HG03565 (cell line): ENCODE results near the gene TXNDC2.

Experiments
- ATAC-seq: cut with Tn5 transposase; IDR thresholded peaks from one replicate; pipeline ENCODE4 v1.9.1; 2021; ENCODE audit warnings: mild to moderate bottlenecking, moderate library complexity; ENCODE audit not compliant: unreplicated experiment

Gene TXNDC2

GRCh38 chr18:9859232-9859631 lies 26.5 kb upstream of the TXNDC2 start:
- ATAC-seq, result no peak

- ATAC-seq, result no peak
Observed at GRCh38 chr18:9860682-9861081, 25.1 kb upstream of the TXNDC2 start.

GRCh38 chr18:9861157-9861556 lies 24.6 kb upstream of the TXNDC2 start:
- ATAC-seq, result peak; percentile 47

DNA sequence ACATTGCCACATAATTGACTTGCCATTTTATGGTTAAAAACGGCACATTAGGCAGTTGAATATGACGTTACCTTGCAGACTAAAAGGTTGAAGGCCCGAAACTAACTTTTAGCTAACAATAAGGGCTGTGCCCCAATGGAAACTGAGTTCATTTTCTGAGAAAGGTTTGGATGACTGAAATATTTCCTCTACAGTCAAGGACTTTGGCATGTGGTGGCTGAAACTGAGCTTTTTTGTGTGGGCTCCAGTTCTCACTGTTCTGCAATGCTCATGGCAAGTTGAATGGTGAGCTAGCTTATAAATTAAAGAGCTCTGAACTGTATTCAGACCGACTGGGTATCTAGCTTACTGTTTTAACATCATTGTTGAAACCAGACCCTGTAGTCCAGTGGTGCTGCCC lies 23.8 kb upstream of the TXNDC2 start:
- ATAC-seq, result peak; percentile 53

DNA sequence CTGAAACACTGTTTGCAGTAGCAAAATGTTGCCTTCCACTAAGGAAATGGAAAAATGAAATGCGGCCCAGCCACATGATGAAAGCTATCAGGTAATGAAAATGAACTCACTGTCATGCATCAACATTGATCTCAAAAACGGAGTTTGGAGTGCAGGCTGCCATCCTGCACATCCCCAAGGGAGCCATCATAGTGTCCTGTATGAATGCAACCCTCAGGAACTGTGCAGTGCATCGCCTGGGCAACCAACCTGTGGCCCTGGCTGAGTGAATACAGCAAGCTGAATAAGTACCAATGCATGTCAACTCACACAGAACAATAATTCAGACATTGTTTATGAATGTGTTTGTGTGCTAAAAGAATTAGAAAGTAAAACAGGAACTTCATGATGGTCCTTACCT lies 23.1 kb upstream of the TXNDC2 start:
- no peak for ATAC-seq

GRCh38 chr18:9863282-9863681 lies 22.5 kb upstream of the TXNDC2 start:
- ATAC-seq, result no peak

DNA sequence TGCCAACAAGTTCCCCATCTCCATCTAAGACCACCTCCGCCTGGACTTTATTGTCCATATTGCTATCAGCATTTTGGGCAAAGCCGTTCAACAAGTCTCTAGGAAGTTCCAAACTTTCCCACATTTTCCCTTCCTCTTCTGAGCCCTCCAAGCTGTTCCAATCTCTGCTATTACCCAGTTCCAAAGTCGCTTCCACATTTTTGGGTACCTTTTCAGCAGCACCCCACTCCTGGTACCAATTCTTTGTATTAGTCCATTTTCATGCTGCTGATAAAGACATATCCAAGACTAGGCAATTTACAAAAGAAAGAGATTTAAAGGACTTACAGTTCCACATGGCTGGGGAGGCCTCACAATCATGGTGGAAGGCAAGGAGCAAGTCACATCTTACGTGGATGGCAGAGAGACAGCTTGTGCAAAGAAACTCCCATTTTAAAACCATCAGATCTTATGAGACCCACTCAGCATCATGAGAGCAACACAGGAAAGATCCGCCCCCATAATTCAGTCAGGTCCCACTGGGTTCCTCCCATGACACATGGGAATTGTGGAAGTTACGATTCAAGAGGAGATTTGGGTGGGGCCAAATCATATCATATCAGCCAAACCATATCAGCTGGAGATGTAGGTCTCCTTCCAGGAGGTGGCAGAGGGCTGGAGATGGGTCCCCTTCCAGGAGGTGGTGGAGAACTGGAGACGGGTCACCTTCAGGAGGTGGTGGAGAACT lies 19.8 kb upstream of the TXNDC2 start:
- no peak for ATAC-seq

DNA sequence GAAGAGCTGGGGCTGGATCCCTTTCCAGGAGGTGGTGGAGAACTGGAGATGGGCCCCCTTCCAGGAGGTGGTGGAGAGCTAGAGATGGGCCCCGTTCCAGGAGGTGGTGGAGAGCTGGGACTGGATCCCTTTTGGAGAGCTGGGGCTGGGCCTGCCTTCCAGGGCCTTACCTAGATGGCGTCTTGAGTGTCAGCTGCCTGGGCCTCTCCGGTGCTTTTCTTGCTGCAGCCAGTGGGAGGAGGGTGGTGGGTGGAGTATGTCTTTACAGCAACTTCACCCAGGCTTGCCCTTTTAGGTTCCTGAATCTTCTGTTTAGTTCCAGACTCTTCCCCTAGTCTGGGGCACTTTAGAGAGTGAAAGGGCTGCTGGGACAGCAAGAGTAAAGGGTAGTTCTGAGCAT lies 19.1 kb upstream of the TXNDC2 start:
- ATAC-seq, result no peak

DNA sequence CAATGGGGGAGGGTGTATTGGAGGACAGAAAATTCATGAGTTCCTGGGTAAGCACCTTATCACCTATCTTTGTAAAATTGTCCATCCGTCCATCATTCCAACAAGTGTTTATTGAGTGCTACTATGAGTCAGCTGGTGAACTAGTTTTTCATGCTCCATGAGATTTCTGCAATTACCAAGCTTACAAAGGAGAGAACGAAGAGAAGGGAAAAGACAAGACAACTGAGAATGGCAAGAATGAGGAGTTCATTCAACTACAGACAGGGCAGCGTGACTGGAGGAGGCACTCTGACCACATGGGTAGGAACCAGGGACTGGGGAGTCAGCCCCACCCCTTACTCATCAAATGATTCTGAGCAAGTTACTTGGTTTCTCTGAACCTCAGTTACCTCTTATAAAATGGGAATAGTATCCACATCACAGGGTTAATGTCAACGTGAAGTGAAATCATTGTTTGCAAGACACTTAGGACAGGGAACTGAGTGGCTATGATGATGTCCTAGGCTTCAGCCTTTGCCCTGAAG lies 18.6 kb upstream of the TXNDC2 start:
- no peak for ATAC-seq

DNA sequence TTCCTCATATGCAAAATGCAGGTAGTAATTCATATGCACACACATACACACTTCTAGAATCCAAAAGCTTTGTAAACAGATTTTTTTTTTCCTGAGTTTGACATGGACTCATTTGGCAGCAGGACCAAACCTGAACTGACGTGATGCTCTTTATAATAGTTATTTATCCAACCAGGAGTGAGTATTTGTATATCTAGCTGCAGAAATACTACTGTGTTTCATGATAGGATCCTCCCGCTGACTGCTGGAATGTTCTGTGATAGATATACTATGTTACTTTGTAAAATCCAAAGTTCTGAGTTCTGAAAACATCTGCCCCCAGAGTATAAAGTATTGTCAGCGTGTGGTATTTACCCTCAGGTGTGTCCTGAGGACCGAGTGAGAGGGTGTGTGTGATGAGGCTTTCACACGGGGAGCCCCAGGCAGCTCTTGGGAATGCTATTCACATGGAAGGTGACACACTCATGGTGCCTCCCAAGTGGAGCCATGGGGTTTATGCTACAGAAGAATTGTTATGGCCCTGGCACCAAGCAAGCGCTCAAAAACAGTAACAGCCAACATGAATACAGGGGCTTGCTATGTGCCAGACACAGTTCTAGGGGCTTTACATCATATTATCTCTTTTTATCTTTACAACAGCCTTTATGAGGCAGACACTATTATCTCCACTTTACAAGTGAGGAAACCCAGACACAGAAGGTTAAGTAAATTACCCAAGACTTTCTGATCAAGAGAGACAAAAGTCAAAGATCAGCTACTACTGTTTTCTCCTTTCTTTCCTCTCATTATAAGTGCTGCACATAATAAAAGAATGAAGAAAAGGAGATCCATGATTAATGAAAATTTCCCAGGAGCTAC lies 16.7 kb upstream of the TXNDC2 start:
- ATAC-seq, result no peak

DNA sequence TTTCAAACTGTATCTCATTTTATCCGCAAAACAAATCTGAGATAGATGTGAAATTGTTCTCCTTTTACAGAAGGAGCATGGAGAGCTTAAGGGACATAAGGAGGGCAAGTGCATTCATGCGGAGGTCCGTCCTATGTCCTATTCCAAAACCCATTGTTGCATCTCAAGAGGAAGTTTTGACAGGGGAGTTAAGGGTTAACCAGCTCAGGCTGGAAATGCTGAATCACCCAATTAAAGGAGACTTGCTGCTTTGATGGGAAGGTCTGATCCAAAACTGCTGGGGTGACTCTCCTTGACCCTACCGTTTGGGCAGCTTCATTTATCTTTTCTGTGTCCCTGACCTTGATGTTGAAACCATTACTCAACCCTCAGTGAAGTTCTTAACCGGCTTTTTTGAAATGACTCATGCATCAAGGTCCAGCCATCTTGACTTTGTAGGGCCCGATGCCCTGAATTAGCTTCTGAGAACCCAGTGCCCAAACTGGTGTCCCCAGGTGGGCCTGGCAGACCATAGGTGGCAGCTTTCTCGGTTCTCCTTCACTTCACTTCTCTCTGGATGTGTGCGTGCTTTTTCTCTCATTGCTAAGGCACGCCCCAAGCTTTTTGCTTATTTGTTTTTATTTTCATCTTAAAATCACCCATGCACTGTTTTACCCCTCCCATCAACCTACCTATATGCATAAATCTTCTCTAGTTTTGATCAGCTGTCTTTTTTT lies 15.9 kb upstream of the TXNDC2 start:
- ATAC-seq, result peak; percentile 71

GRCh38 chr18:9870431-9871008 lies 15.3 kb upstream of the TXNDC2 start:
- no peak for ATAC-seq

DNA sequence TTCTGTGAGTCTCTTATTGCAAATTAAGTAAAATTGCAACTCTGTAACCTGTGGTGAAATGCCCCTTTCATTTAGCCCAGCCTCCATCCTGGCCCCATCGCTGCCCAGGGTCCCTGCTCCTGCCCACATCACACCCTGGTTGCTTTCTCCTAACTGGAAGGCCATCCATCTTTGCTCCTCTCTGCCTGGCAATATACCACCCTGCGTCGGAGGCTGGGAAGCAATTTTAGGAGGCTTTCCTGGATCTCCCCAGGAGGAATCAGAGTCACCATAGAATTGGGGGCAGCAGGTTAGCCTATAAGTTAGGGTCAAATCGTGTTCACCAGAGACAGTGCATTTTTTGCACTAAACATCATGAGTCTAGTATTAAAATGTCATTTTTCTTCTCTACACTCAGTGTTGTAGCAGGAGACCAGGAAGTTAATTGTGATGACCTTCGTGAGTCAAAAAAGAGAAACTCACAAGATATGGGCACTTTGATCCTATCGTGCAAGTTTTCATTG lies 14.5 kb upstream of the TXNDC2 start:
- ATAC-seq, result no peak

DNA sequence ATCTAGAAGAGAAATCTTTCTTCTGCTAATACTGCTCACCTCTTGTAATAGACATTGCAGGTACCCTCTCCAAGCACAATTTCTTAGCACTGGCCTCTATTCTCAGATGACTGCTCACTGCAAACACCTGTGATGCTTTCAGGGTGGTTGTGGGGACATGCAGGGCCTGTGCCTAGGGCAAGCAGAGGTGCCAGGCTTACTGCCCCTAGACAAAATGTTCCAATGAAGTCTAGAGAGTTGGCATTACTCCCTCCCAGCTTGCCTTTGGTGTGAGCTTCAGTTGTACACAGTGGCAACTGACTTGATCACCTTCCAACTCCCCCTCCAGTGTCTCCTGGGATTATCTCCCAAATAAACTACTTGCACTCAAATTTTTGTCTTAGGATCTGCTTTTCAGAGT lies 12.9 kb upstream of the TXNDC2 start:
- no peak for ATAC-seq

- ATAC-seq, result no peak
Observed at GRCh38 chr18:9874728-9875127, 11.0 kb upstream of the TXNDC2 start.

DNA sequence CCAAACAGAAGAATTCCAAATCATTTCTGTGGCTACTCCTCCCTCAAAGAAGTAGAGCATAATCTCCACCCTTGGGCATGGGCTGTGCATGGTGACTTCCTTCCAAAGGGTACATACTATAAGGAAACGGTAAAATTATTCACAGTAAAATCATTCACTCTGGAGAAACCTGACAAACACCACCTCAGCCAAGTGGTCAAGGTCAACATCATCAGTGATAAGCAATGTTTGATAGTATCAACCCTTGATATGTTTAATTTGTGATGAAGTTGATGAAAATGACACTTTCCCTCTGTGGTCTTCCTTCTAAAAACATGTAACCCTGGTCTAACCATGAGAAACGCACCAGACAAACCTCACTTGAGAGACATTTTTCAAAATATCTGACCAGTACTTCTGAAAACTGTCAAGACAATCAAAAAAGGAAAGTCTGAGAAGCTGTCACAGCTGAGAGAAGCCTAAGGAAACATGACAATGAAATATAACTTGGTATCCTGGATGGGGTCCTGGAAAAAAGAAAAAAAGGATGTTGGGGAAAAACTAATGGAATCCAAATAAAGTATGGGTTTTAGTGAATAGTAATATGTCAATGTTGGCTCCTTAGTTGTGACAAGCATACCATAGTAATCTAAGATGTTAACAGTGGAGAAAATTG lies 9.4 kb upstream of the TXNDC2 start:
- no peak for ATAC-seq

GRCh38 chr18:9876867-9877654 lies 8.7 kb upstream of the TXNDC2 start:
- ATAC-seq, result no peak

DNA sequence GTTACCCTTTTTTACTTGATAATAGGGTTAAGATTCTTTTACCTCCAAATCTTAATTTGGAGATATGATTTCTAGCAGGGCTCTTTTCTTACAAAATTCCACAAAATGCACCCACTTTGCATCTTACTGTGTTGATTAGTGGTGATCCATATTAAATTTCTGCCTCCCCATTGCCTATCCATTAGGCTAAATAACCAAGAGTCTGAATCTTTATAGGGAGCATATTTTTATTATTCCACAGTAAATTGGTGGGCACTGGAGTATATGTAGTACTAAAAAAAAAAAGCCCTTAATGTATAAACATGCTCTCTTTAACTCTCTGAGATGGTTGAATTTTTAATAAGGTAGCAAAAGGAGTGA lies 8.1 kb upstream of the TXNDC2 start:
- ATAC-seq, result no peak

GRCh38 chr18:9878095-9878494 lies 7.7 kb upstream of the TXNDC2 start:
- ATAC-seq, result no peak

DNA sequence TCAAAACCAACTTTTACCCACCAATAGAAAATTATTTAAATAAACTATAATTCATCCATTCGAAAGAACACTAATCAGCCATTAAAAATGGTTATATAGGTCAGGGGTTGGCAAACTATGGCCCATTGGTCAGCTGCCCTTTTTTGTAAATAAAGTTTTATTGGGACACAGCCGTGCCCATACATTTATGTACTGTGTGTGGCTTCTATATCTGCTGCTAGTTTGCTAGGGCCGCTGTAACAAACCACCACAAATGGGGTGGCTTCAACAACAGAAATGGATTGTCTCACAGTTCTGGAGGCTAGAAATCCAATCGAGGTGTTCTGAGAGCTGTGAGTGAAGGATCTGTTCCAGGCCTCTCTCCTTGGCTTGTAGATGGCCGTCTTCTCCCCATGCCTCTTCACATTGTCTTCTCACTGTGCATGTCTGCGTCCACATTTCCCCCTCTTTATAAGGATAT lies 7.0 kb upstream of the TXNDC2 start:
- ATAC-seq, result no peak
